GM21825 (cell line): ENCODE results near the gene KRTAP10-3.
"Not testable (repeated sequence)": the region's sequence is repeated elsewhere in the genome, so short reads cannot be mapped to it uniquely, and the experiment has no call there.

Experiments used
- ATAC-seq: cut with Tn5 transposase; IDR thresholded peaks from one replicate; pipeline ENCODE4 v1.9.1; 2021; ENCODE audit warnings: mild to moderate bottlenecking, moderate library complexity; ENCODE audit not compliant: unreplicated experiment

KRTAP10-3 gene

GRCh38 chr21:44572959-44573583 lies 14.5 kb upstream of the KRTAP10-3 start:
- ATAC-seq: no peak

- ATAC-seq: no peak
Measured at GRCh38 chr21:44571844-44572782, 13.5 kb upstream of the KRTAP10-3 start.

GRCh38 chr21:44571296-44571695 lies 12.7 kb upstream of the KRTAP10-3 start:
- ATAC-seq: no peak

GRCh38 chr21:44569861-44570517 lies 11.4 kb upstream of the KRTAP10-3 start:
- no peak for ATAC-seq

- no peak for ATAC-seq
Measured at GRCh38 chr21:44568667-44569556, 10.3 kb upstream of the KRTAP10-3 start.

- ATAC-seq: no peak
Measured at GRCh38 chr21:44568261-44568660, 9.7 kb upstream of the KRTAP10-3 start.

- ATAC-seq: no peak
Measured at GRCh38 chr21:44567481-44568171, 9.0 kb upstream of the KRTAP10-3 start.

- no peak for ATAC-seq
Measured at GRCh38 chr21:44566403-44566802, 7.8 kb upstream of the KRTAP10-3 start.

GRCh38 chr21:44564886-44565598 lies 6.4 kb upstream of the KRTAP10-3 start:
- ATAC-seq: no peak

- ATAC-seq: no peak
Measured at GRCh38 chr21:44564099-44564498, 5.5 kb upstream of the KRTAP10-3 start.

- ATAC-seq: not testable (repeated sequence)
Measured at GRCh38 chr21:44558329-44558675, 293 bp downstream of the KRTAP10-3 start.

- ATAC-seq: no peak
Measured at GRCh38 chr21:44557491-44558328, 885 bp downstream of the KRTAP10-3 start.

GRCh38 chr21:44556879-44557278 lies 1.7 kb downstream of the KRTAP10-3 start:
- ATAC-seq: no peak

GRCh38 chr21:44555200-44555875 lies 3.3 kb downstream of the KRTAP10-3 start:
- no peak for ATAC-seq

GRCh38 chr21:44552681-44553080 lies 5.9 kb downstream of the KRTAP10-3 start:
- no peak for ATAC-seq

GRCh38 chr21:44552136-44552535 lies 6.5 kb downstream of the KRTAP10-3 start:
- ATAC-seq: no peak

GRCh38 chr21:44551340-44551961 lies 7.1 kb downstream of the KRTAP10-3 start, which contains the start of gene KRTAP10-2:
KRTAP10-2 (minus strand) TSS chr21:44551505; CDS start chr21:44551458, 47 bp downstream.
- ATAC-seq: no peak
